ENCODE results near the gene SDR42E2.
"Not testable (repeated sequence)": the region's sequence is repeated elsewhere in the genome, so short reads cannot be mapped to it uniquely, and the experiment has no call there.

SDR42E2 gene

DNA sequence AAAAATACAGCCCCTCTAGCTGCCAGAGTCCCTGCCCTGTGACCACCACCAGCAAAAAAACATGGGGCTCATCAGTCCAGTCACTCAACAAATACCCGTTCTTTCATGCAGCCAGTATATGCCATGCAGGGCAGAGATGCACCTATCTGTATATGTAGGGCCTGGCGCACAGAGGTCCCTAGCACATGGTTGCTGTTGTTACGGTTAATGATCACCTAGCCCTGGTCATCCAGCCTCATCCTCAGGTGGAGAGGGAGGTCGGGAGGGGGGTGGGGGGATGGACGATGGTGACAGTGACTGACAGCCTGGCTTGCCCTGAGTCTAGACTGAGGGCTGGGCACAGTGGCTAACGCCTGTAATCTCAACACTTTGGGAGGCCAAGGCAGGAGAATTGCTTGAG lies 1.5 kb downstream of the SDR42E2 start:
- no peak for DNase-seq

DNA sequence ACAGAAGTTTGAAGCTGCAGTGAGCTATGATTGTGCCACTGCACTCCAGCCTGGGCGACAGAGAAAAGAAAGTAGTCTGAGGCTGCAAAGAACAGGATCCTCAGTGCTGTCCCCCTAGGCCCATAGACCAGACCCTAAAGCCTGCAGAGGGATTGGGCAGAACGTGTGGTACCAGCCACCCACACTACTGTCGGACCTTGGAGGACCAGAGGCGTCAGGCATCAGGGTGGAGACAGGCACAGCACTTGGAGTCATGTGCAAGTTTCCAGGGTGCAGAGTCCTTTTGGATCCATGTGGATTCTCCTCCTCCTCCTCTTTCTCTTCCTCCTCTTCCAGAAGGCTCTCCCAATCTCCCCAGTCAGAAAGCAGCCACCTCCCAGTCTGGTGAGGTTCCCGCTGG lies 2.2 kb downstream of the SDR42E2 start:
- DNase-seq = no peak

DNA sequence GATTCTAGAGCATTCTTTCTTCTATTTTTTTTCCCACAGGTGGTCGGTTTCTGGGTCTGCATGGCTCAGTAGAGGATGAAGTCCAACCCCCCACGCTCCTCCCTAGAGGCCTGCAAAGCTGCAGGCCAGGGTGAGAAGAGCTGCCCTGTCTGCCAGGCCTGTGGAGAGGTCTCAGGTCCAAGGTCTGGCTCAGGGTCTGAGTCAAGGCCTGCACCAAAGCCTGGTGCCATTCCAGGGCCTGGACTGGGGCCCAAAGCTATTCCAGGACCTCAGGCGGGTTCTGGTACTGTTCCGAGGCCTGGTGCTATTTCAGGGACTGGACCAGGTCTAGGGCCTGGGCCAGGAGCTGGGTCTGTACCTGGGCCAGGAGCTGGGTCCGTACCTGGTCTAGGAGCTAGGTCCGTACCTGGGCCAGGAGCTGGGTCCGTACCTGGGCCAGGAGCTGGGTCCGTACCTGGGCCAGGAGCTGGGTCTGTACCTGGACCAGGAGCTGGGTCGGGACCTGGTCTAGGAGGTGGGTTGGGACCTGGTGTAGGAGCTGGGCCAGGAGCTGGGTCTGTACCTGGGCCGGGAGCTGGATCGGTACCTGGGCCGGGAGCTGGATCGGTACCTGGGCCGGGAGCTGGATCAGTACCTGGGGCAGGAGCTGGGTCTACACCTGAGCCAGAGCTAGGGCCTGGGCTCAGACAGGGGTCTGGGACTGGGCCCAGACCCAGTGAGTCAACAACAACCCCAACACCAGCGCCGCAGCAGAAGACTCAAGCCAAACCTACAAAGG lies 3.4 kb downstream of the SDR42E2 start:
- no peak for DNase-seq

DNA sequence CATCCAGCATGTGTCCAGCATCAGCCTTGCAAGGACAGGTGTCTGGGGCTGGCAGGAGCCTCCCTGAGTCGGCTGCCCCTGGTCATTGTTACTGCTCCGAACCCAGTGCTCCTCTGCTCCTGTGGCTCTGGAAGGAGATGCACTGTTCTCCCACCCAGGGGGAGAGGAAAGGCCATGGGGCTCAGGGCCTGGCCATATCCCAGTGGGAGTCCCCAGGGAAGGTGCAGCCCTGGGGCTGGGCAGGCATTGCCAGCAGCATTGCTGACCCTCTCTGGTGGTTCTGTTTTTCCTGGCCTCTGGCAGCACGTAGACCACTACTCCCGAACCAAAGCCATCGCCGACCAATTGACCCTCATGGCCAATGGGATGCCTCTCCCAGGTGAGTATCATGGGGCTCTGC lies 9.6 kb downstream of the SDR42E2 start:
- no peak for DNase-seq

DNA sequence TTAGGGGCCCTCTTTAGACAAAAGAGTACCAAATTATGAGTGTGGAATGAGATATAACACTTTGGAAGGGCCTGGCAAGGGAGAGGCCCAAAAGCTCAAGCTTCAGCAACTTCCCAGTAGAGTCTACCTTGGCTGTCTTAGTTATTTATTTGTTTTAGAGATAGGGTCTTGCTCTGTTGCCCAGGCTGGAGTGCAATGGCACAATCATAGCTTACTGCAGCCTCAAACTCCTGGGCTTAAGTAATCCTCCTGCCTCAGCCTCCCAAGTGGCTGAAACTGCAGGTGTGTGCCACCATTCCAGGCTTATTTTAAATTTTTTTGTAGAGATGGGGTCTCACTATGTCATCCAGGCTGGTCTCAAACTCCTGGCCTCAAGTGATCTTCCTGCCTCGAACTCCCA lies 10.3 kb downstream of the SDR42E2 start:
- DNase-seq = not testable (repeated sequence)

DNA sequence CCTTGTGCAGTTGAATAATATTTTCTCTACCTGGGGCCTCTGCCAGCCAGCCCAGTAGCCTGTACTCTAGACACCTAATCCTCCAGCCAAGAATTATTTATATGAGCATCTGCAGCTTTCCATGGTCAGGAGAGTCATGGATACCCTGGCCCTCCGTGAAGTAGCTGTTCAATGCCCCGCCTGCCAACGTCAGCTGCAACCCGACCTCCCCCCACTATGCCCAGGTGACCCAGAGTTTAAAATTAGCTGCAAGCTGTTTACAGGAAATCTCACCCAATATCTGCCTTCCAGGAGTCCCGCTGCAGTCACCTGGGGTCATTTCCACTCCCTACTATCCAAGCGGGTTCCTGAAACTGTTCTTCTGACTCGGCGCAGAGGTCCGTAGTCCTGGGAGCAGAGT lies 12.3 kb downstream of the SDR42E2 start:
- DNase-seq = no peak

- DNase-seq = no peak
Observed at GRCh38 chr16:22177968-22178930, 15.9 kb downstream of the SDR42E2 start.

GRCh38 chr16:22181426-22181825 lies 19.1 kb downstream of the SDR42E2 start:
- DNase-seq = no peak

DNA sequence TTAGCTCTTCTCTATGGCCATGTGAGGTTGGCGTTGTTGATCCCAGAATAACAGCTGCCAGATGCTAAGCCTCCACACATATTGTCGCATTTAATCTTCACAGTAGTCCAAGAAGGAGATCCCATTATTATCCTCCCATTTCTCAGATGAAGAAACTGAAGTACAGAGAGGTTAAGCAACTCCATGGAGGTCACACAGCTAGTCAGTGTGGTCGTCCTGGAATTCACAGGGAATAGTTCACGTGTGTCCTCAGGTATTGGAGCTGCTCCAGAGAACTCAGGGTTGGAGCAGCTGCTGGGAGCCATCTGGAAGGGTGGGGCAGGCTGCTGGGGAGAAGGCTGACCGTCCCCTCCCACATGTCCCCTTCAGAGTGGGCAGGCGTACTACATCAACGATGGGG lies 19.5 kb downstream of the SDR42E2 start:
- DNase-seq = no peak

DNA sequence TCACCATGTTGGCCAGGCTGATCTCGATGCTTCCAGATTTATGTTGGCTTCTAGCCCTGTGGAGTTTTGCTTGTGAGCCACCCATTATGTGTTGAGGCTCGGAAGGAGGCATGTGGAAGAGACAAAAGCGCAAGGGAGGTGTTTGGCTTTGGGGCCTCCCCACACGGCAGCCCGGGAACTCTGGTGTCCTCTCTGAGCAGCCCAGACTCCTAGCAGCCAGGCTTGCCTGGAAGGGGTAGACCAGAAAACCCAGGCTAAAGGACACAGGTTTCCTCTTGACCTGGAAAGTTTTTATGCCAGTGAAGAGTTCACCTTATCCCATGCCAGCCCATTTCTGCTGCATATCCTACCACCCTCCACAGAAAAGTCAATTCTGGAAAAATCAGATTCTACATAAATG lies 21.0 kb downstream of the SDR42E2 start:
- no peak for DNase-seq

- no peak for DNase-seq
Observed at GRCh38 chr16:22183901-22184614, 21.8 kb downstream of the SDR42E2 start.

DNA sequence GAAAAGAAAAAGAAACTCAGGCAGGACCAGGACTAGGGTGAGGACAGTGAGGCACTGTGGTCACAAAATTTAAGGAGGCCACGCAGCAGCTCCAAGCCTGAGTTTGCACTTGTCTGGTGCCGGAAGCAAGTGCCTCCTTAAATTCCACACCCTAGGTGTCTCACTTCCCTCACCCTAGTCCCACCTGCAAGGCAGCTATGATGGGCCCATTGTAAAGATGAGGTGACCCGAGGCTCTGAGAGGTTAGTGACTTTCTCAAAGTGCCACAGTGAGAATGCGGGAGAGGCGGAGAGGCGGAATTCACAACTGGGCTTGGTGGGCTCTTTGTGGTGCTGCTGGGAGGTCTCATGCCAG lies 22.3 kb downstream of the SDR42E2 start:
- no peak for DNase-seq

GRCh38 chr16:22186517-22186916 lies 24.2 kb downstream of the SDR42E2 start:
- no peak for DNase-seq

GRCh38 chr16:22188267-22188594 lies 25.9 kb downstream of the SDR42E2 start:
- DNase-seq = no peak

- DNase-seq = peak; percentile 29
Observed at GRCh38 chr16:22188595-22189442, 26.5 kb downstream of the SDR42E2 start.

- peak; percentile 61 for DNase-seq
Observed at GRCh38 chr16:22189473-22190080, 27.3 kb downstream of the SDR42E2 start.

- DNase-seq = peak; percentile 98
Observed at GRCh38 chr16:22190081-22190775, 27.9 kb downstream of the SDR42E2 start.

GRCh38 chr16:22190776-22191531 lies 28.6 kb downstream of the SDR42E2 start:
- peak; percentile 98 for DNase-seq

- DNase-seq = no peak
Observed at GRCh38 chr16:22191532-22192260, 29.4 kb downstream of the SDR42E2 start.

Measured in NCI-H524 treated with DMSO at 0.1 percent for 48 hours (cell line).